ENCODE data around the gene PTPN5. TPM values are rescaled to one million over a fixed set of nuclear protein-coding genes. Genes with fewer than 3 reads are reported as not detected.

The PTPN5 gene
- total and polyA plus RNA-seq, 4 donors: not detected

DNA sequence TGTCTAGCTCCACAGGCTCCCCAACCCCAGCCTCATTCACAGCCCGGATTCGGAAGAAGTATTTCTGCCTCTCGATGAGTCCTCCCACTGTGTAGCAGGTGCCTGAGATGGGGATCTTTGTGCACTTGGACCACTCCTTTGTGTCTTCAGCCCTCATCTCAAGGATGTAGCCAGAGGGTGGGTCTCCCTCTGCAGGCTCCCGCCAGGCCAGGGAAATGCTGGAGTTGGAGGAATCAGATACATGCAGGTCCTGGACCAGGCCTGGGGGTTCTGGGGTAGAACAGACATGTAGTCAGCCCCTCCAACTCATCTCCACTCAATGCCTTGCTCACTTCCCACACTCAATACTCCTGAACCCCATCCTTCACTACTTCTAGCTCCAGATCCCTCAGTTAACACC lies 82.2 kb downstream of the PTPN5 start:
- no peaks in the 10 kb centered on the region for H3K27me3 ChIP-seq (ENCODE audit: control insufficient read depth in 4 of 4, insufficient read depth in 4 of 4, low read length in 3 of 4)
- WGBS: 89% methylated on average over 4 of the region's 4 CpGs
- no peak overlapping the region for H3K27ac ChIP-seq (ENCODE audit: low read depth in 1 of 2, low read length in 2 of 2)
- H3K9me3 ChIP-seq (ENCODE audit: control insufficient read depth in 4 of 4, low read length in 3 of 4): no peaks in the 10 kb centered on the region
- no peaks in the 10 kb centered on the region for H3K36me3 ChIP-seq (ENCODE audit: control insufficient read depth in 4 of 4, insufficient read depth in 3 of 4, low read depth in 1 of 4, low read length in 3 of 4)
- no peak overlapping the region for H3K9ac ChIP-seq (ENCODE audit: low read depth in 1 of 2, low read length in 2 of 2)
- H3K4me3 ChIP-seq (ENCODE audit: low read depth in 1 of 3, low read length in 3 of 3): no peak overlapping the region
- peaks cover 2 to 17% (median 7%) of the 10 kb centered on the region in 4 donors for H3K4me1 ChIP-seq (ENCODE audit: control insufficient read depth in 4 of 4, insufficient read depth in 4 of 4, low read length in 3 of 4)
- DNase-seq (ENCODE audit: low spot score): no peak
- no peak for TF ChIP-seq RAD21 (IDR thresholded peaks at IDR 0.05)
- no peak for TF ChIP-seq FOXA2 (IDR thresholded peaks at IDR 0.05)
- no peak for TF ChIP-seq EGR1 (IDR thresholded peaks at IDR 0.05; ENCODE audit: low read depth in 2 of 2)
- TF ChIP-seq RXRA (IDR thresholded peaks at IDR 0.05): no peak
- no peak for TF ChIP-seq HNF4A (conservative IDR thresholded peaks at IDR 0.05)
- TF ChIP-seq, protein P1, sequence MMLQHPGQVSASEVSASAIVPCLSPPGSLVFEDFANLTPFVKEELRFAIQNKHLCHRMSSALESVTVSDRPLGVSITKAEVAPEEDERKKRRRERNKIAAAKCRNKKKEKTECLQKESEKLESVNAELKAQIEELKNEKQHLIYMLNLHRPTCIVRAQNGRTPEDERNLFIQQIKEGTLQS (IDR thresholded peaks at IDR 0.05): no peak
- TF ChIP-seq NR2F2 (IDR thresholded peaks at IDR 0.05): no peak
- no peak for TF ChIP-seq TAF1 (conservative IDR thresholded peaks at IDR 0.05)
- TF ChIP-seq, protein P2, sequence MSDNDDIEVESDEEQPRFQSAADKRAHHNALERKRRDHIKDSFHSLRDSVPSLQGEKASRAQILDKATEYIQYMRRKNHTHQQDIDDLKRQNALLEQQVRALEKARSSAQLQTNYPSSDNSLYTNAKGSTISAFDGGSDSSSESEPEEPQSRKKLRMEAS (IDR thresholded peaks at IDR 0.05): no peak
- TF ChIP-seq JUND (IDR thresholded peaks at IDR 0.05): no peak
- no peak for TF ChIP-seq SP1 (IDR thresholded peaks at IDR 0.05)
- no peak for TF ChIP-seq YY1 (IDR thresholded peaks at IDR 0.05)
- TF ChIP-seq, protein P3, sequence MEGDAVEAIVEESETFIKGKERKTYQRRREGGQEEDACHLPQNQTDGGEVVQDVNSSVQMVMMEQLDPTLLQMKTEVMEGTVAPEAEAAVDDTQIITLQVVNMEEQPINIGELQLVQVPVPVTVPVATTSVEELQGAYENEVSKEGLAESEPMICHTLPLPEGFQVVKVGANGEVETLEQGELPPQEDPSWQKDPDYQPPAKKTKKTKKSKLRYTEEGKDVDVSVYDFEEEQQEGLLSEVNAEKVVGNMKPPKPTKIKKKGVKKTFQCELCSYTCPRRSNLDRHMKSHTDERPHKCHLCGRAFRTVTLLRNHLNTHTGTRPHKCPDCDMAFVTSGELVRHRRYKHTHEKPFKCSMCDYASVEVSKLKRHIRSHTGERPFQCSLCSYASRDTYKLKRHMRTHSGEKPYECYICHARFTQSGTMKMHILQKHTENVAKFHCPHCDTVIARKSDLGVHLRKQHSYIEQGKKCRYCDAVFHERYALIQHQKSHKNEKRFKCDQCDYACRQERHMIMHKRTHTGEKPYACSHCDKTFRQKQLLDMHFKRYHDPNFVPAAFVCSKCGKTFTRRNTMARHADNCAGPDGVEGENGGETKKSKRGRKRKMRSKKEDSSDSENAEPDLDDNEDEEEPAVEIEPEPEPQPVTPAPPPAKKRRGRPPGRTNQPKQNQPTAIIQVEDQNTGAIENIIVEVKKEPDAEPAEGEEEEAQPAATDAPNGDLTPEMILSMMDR (IDR thresholded peaks at IDR 0.05; ENCODE audit: low read depth, low read length, missing input control): no peak
- TF ChIP-seq GABPA (IDR thresholded peaks at IDR 0.05 in 1 of 2, conservative IDR thresholded peaks at IDR 0.05 in 1 of 2): no peak
- no peak for TF ChIP-seq HNF4G (IDR thresholded peaks at IDR 0.05)
- TF ChIP-seq, protein P4, sequence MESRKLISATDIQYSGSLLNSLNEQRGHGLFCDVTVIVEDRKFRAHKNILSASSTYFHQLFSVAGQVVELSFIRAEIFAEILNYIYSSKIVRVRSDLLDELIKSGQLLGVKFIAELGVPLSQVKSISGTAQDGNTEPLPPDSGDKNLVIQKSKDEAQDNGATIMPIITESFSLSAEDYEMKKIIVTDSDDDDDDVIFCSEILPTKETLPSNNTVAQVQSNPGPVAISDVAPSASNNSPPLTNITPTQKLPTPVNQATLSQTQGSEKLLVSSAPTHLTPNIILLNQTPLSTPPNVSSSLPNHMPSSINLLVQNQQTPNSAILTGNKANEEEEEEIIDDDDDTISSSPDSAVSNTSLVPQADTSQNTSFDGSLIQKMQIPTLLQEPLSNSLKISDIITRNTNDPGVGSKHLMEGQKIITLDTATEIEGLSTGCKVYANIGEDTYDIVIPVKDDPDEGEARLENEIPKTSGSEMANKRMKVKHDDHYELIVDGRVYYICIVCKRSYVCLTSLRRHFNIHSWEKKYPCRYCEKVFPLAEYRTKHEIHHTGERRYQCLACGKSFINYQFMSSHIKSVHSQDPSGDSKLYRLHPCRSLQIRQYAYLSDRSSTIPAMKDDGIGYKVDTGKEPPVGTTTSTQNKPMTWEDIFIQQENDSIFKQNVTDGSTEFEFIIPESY (IDR thresholded peaks at IDR 0.05): no peak

DNA sequence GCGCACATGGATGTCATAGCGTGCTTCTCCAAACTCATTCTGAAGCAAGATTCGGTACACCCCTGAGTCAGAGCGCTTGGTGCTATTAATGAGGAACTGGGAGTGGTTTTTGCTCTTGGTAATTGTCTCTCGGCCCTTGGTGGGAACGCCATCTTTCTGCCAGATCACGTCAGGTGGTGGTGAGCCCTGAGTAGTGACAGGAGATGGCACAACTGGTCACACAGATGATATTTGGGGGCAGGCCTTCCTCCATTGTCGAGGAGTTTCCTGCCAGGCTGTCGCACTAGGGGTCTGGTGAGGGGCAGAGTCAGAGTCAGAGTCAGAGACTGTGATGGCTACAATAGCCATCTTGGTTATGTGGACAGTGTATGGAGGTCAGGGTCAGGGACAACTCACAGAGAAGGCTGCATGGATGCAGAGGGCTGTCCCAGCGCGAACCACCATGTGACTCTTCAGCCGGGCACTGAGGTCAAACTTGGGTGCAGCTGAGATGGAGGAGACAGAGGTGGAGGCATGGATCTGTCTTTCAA lies 83.7 kb downstream of the PTPN5 start:
- WGBS: 85% methylated on average over 12 of the region's 12 CpGs
- Histone ChIP-seq H3K4me1 (ENCODE audit: control insufficient read depth in 4 of 4, insufficient read depth in 4 of 4, low read length in 3 of 4) (peaks cover 2 to 17% (median 7%) of the 10 kb centered on the region in 4 donors), H3K9ac (ENCODE audit: low read depth in 1 of 2, low read length in 2 of 2) (no peak overlapping the region), H3K4me3 (ENCODE audit: low read depth in 1 of 3, low read length in 3 of 3) (no peak overlapping the region), H3K27me3 (ENCODE audit: control insufficient read depth in 4 of 4, insufficient read depth in 4 of 4, low read length in 3 of 4) (no peaks in the 10 kb centered on the region), H3K27ac (ENCODE audit: low read depth in 1 of 2, low read length in 2 of 2) (no peak overlapping the region), H3K9me3 (ENCODE audit: control insufficient read depth in 4 of 4, low read length in 3 of 4) (no peaks in the 10 kb centered on the region), H3K36me3 (ENCODE audit: control insufficient read depth in 4 of 4, insufficient read depth in 3 of 4, low read depth in 1 of 4, low read length in 3 of 4) (no peaks in the 10 kb centered on the region)
- TF ChIP-seq JUND (IDR thresholded peaks at IDR 0.05) (no peak), EGR1 (IDR thresholded peaks at IDR 0.05; ENCODE audit: low read depth in 2 of 2) (no peak), SP1 (IDR thresholded peaks at IDR 0.05) (no peak), FOXA2 (IDR thresholded peaks at IDR 0.05) (no peak), HNF4A (conservative IDR thresholded peaks at IDR 0.05) (no peak), YY1 (IDR thresholded peaks at IDR 0.05) (no peak), GABPA (IDR thresholded peaks at IDR 0.05 in 1 of 2, conservative IDR thresholded peaks at IDR 0.05 in 1 of 2) (no peak)
- TF ChIP-seq, protein P5, sequence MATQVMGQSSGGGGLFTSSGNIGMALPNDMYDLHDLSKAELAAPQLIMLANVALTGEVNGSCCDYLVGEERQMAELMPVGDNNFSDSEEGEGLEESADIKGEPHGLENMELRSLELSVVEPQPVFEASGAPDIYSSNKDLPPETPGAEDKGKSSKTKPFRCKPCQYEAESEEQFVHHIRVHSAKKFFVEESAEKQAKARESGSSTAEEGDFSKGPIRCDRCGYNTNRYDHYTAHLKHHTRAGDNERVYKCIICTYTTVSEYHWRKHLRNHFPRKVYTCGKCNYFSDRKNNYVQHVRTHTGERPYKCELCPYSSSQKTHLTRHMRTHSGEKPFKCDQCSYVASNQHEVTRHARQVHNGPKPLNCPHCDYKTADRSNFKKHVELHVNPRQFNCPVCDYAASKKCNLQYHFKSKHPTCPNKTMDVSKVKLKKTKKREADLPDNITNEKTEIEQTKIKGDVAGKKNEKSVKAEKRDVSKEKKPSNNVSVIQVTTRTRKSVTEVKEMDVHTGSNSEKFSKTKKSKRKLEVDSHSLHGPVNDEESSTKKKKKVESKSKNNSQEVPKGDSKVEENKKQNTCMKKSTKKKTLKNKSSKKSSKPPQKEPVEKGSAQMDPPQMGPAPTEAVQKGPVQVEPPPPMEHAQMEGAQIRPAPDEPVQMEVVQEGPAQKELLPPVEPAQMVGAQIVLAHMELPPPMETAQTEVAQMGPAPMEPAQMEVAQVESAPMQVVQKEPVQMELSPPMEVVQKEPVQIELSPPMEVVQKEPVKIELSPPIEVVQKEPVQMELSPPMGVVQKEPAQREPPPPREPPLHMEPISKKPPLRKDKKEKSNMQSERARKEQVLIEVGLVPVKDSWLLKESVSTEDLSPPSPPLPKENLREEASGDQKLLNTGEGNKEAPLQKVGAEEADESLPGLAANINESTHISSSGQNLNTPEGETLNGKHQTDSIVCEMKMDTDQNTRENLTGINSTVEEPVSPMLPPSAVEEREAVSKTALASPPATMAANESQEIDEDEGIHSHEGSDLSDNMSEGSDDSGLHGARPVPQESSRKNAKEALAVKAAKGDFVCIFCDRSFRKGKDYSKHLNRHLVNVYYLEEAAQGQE (IDR thresholded peaks at IDR 0.05): no peak
- TF ChIP-seq, protein P3 (IDR thresholded peaks at IDR 0.05; ENCODE audit: low read depth, low read length, missing input control): no peak
- DNase-seq (ENCODE audit: low spot score): no peak
